CD4-positive, alpha-beta T cell (primary cell): ENCODE data around the gene ARHGAP10. TPM values are rescaled to one million over a fixed set of nuclear protein-coding genes. Genes with fewer than 3 reads are reported as not detected.

Experiments used
- ATAC-seq: fragments of 200-7000 bp; cut with Tn5 transposase; one replicate; pipeline ENCODE4 v1.10.0; 2022; ENCODE audit warnings: mild to moderate bottlenecking; ENCODE audit not compliant: poor library complexity
- CTCF ChIA-PET: fragments of 350-600 bp; sonication (Branson Sonifier 250); formaldehyde crosslinking; loops from one replicate; lab custom pipeline; 2021; ENCODE audit warnings: antibody characterized with exemption, inconsistent platforms; lab: Charles Lee
- POLR2A ChIA-PET: fragments of 350-600 bp; sonication (Branson Sonifier 250); formaldehyde crosslinking; loops from one replicate; lab custom pipeline; 2021; ENCODE audit warnings: antibody characterized with exemption, inconsistent platforms; lab: Charles Lee
- DNase-seq, 14 experiments: peaks; one replicate each; pipeline ENCODE4 v3.0.0-alpha.2; 2013 to 2020; ENCODE audit warnings: mixed read lengths in 2 of 14
- H3K27ac ChIP-seq, 2 donors: one replicate each; pipeline versions ENCODE4 v1.5.1 to v1.7.0; 2013; ENCODE audit warnings: low read length in 2 of 2, low read depth in 1 of 2, mild to moderate bottlenecking in 1 of 2
- H3K27me3 ChIP-seq, 2 experiments: 1 replicate in 1 of 2; 2 replicates in 1 of 2; pipeline versions ENCODE4 v1.6.1 to v1.7.0; 2013; ENCODE audit warnings: low read length in 2 of 2, control low read depth in 1 of 2, mild to moderate bottlenecking in 1 of 2, moderate library complexity in 1 of 2; ENCODE audit not compliant: insufficient read depth in 2 of 2, control insufficient read depth in 1 of 2
- H3K36me3 ChIP-seq: one replicate; pipeline ENCODE4 v1.6.1; 2013; ENCODE audit warnings: low read length, control low read depth; ENCODE audit not compliant: insufficient read depth
- H3K4me1 ChIP-seq: one replicate; pipeline ENCODE4 v1.6.1; 2013; ENCODE audit warnings: low read length, control low read depth; ENCODE audit not compliant: insufficient read depth
- H3K4me3 ChIP-seq: one replicate; pipeline ENCODE4 v1.5.1; 2013; ENCODE audit warnings: mild to moderate bottlenecking, low read length, moderate library complexity
- H3K9me3 ChIP-seq, 2 experiments: 1 replicate in 1 of 2; 2 replicates in 1 of 2; pipeline versions ENCODE4 v1.6.1 to v1.7.0; 2013; ENCODE audit warnings: low read length in 2 of 2, mild to moderate bottlenecking in 2 of 2, control low read depth in 1 of 2, moderate library complexity in 1 of 2; ENCODE audit not compliant: control insufficient read depth in 1 of 2, insufficient read depth in 1 of 2
- H3K27ac Mint-ChIP-seq: one replicate; pipeline ENCODE4 v1.8.0; 2020; ENCODE audit warnings: mixed read lengths
- H3K27me3 Mint-ChIP-seq: one replicate; pipeline ENCODE4 v1.8.0; 2021; ENCODE audit warnings: mixed read lengths
- H3K36me3 Mint-ChIP-seq: one replicate; pipeline ENCODE4 v1.8.0; 2021; ENCODE audit warnings: low read depth, mixed read lengths
- H3K4me1 Mint-ChIP-seq: one replicate; pipeline ENCODE4 v1.8.0; 2021; ENCODE audit warnings: low read depth, mixed read lengths
- H3K4me3 Mint-ChIP-seq: one replicate; pipeline ENCODE4 v1.8.0; 2020; ENCODE audit warnings: mild to moderate bottlenecking, mixed read lengths
- H3K9me3 Mint-ChIP-seq: one replicate; pipeline ENCODE4 v1.8.0; 2020; ENCODE audit warnings: mixed read lengths
- CTCF ChIP-seq: fragments of 200-600 bp; IDR thresholded peaks from one replicate; pipeline ENCODE4 v1.8.0; 2022; ENCODE audit warnings: antibody characterized with exemption, mild to moderate bottlenecking
- intact Hi-C, 2 experiments: fragments of 100-400 bp; cut with DNase I in 1 of 2; cut with micrococcal nuclease in 1 of 2; formaldehyde crosslinking; loops; one replicate each; pipeline versions ENCODE4 v1.15.1 to v1.9.0; 2023 to 2025; cut with DNase I, micrococcal nuclease
- total RNA-seq, 174 experiments: library from RNA in 2 of 174; stranded (reverse) in 2 of 174; gene quantifications; one replicate each; pipeline ENCODE4 v1.2.3 and lab custom pipeline; 2021 to 2026

The ARHGAP10 gene
- total RNA-seq, 2 experiments from 2014 or later: 5.6 to 5.7 TPM

- Histone ChIP-seq H3K36me3 (no peaks in the 10 kb centered on the region), H3K4me3 (no peak overlapping the region), H3K27ac (no peak overlapping the region), H3K27me3 (no peaks in the 10 kb centered on the region), H3K9me3 (no peaks in the 10 kb centered on the region), H3K4me1 (peaks cover 27% of the 10 kb centered on the region)
- no peak for TF ChIP-seq CTCF
- Mint-ChIP-seq H3K4me3 (no peak overlapping the region), H3K27ac (no peak overlapping the region), H3K36me3 (peaks cover 10% of the 10 kb centered on the region), H3K9me3 (no peaks in the 10 kb centered on the region), H3K27me3 (no peaks in the 10 kb centered on the region), H3K4me1 (peaks cover 37% of the 10 kb centered on the region)
- DNase-seq (no peak), ATAC-seq (no peak)
- intact Hi-C loops: loop anchor here in 1 of 2 experiments (1.0 kb wide), 1 partner anchor 30 kb away; no protein-coding TSS in a partner anchor
- CTCF ChIA-PET: no interaction called here
- POLR2A ChIA-PET: no interaction called here
Measured at GRCh38 chr4:147735413-147736301, 3.8 kb downstream of the ARHGAP10 start.

- Mint-ChIP-seq H3K36me3 (peaks cover 7% of the 10 kb centered on the region), H3K9me3 (no peaks in the 10 kb centered on the region), H3K4me1 (peaks cover 33% of the 10 kb centered on the region), H3K4me3 (no peak overlapping the region), H3K27ac (no peak overlapping the region), H3K27me3 (no peaks in the 10 kb centered on the region)
- ATAC-seq: no peak
- Histone ChIP-seq H3K36me3 (no peaks in the 10 kb centered on the region), H3K4me1 (peaks cover 19% of the 10 kb centered on the region), H3K4me3 (no peak overlapping the region), H3K27ac (no peak overlapping the region), H3K27me3 (no peaks in the 10 kb centered on the region), H3K9me3 (no peaks in the 10 kb centered on the region)
- TF ChIP-seq CTCF: no peak
- POLR2A ChIA-PET: no interaction called here
- no peak for DNase-seq
- CTCF ChIA-PET: no interaction called here
- intact Hi-C loops: loop anchor here in 1 of 2 experiments (1.0 kb wide), 1 partner anchor 29 kb away; no protein-coding TSS in a partner anchor
Measured at GRCh38 chr4:147736458-147736857, 4.6 kb downstream of the ARHGAP10 start.

GRCh38 chr4:147737623-147738022, 5.7 kb downstream of the ARHGAP10 start:
- H3K9me3 ChIP-seq: no peaks in the 10 kb centered on the region
- H3K27me3 ChIP-seq: no peaks in the 10 kb centered on the region
- CTCF ChIA-PET: no interaction called here
- no peak for TF ChIP-seq CTCF
- H3K4me3 Mint-ChIP-seq: no peak overlapping the region
- H3K4me1 ChIP-seq: peaks cover 16% of the 10 kb centered on the region
- intact Hi-C loops: no loop called here
- H3K36me3 ChIP-seq: no peaks in the 10 kb centered on the region
- no peaks in the 10 kb centered on the region for H3K27me3 Mint-ChIP-seq
- H3K27ac ChIP-seq: no peak overlapping the region
- no peak overlapping the region for H3K27ac Mint-ChIP-seq
- no peak overlapping the region for H3K4me3 ChIP-seq
- no peak for ATAC-seq
- H3K36me3 Mint-ChIP-seq: peaks cover 4% of the 10 kb centered on the region
- no peak for DNase-seq
- peaks cover 37% of the 10 kb centered on the region for H3K4me1 Mint-ChIP-seq
- POLR2A ChIA-PET: interaction anchor here (1.4 kb wide), 1 partner anchor 16 kb away, joined by 4 read pairs; no protein-coding TSS in a partner anchor
- H3K9me3 Mint-ChIP-seq: no peaks in the 10 kb centered on the region
